Measurements from ENCODE around the gene SCAF4.

The SCAF4 gene

DNA sequence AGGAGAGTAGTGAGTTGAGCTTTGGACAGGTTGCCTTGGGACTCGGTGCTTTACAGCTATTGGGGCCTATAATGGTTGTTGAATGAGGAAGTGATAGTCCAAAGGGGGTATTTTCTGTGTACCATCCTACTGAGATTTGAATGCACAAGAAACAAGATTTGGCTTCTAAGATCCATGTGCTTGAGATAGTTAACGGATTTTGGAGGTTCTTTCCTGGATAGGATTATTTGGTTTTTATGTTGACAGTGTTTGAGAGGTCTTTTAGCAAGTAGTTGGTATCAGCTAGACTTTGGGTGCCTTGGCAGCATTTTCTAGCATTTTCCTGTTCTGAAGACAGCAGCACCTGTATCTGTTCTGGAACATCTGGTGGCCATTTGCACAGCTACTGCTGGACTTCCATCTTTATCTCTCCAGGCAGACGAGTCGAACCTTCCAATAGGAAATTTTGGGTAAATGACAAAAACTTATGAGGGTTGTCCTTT is 3.6 kb upstream of the SCAF4 start:
- no peak for DNase-seq

GRCh38 chr21:31733551-31734149 is 1.7 kb upstream of the SCAF4 start:
- no peak for DNase-seq

GRCh38 chr21:31732597-31733550 is 956 bp upstream of the SCAF4 start:
- peak; percentile 8 for DNase-seq

GRCh38 chr21:31731056-31731856 is 662 bp downstream of the SCAF4 start:
- peak; percentile 58 for DNase-seq

- no peak for DNase-seq
Observed at GRCh38 chr21:31730712-31731055, 1.2 kb downstream of the SCAF4 start.

DNA sequence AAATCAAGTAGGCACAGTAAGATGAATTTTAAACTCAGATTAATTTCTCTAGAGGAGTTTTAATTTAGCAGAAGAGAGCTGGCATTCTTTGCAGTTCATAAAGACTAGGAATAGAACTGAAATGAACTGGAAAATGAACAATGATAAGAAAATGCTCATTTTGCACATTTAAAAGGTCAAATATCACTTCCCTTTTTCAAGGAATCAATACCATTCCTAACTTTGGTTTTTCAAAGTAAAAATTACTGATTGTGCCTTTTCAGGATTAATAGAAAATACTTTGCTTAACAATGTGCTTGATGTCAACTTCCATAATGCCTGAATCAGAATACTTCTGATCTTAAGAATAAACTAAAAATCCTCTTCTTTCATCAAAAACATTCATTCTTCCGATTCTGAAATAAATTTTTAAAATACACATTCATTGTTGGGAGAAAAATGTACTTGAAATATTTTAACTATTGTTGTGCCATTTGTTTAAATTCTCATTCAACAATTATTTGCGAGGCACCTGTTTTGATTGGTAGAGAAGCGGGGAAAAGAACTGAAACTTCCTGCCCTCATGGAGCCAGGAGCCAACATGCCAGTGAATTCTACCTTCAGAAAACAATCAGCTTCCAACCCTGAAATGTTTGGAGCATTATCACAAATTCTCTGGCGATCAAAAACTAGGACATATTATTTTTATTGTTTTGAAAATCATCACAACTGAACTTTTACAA is 2.1 kb downstream of the SCAF4 start:
- no peak for DNase-seq

DNA sequence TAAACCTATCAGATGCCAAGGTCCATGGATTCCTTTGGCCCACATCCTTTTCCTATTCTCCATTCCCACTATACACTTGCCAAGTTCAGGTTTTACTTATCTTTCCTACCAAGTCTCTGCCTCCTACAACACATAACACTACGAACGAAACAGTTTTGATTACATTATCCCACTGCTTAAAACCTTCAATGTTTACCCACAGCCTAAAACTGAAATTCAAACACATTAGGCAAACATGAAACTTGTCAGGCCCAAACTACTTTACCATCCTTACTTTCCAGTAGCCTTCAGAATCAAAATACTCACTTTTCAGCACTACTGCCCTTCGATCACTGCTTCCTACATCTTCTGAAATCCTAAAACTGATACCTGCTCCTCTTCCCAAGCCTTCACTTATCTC is 3.0 kb downstream of the SCAF4 start:
- no peak for DNase-seq

DNA sequence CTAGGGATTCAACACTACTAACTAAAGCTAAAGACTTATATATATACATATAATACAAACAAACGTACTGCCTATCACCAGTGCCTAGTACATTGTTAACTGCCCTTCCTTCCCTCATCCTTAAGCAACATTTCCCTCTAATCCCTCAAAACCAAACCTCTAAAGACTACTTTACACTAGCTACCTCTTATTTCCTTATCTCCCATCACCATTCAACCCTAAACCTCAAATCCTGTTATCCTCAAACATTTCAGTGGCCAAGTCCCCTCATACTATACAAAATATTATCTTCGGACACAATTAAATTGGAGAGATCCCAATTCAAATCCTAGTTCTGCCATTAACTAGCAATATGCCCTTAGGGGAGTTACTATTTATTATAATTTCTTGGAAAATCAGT is 3.7 kb downstream of the SCAF4 start:
- DNase-seq, result no peak

GRCh38 chr21:31727181-31727580 is 4.7 kb downstream of the SCAF4 start:
- no peak for DNase-seq

GRCh38 chr21:31726407-31726806 is 5.5 kb downstream of the SCAF4 start:
- DNase-seq, result no peak

DNA sequence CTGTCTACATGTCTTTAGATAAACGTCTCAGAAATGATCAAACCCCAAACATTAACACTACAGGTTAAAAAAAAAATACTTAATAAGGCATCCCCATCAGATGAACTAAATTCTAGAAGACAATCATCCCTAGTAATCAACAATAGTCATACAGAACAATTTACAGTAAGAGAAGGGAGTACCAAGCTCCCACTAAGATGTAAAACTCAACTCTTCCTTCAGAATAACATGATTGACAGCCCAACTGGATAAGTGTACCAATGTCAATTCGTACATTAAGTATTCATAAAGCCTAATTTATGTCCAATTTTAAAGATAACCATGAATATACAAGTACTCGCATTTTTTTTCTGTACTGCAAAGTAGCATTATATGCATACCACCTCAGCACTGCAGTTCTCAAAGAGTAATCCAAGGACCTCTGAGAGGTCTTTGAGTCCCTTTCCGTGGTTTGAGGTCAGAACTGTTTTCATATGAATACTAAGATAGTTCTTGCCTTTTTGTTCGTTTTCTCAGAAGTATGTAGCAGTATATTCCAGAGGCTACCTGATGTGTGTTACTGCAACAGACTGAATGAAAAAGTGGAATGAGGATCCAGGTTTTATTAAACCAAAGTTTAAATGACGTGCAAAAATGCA is 6.6 kb downstream of the SCAF4 start:
- no peak for DNase-seq

- DNase-seq, result no peak
Observed at GRCh38 chr21:31724552-31724951, 7.4 kb downstream of the SCAF4 start.

GRCh38 chr21:31721381-31721780 is 10.5 kb downstream of the SCAF4 start:
- no peak for DNase-seq

GRCh38 chr21:31720739-31721138 is 11.2 kb downstream of the SCAF4 start:
- DNase-seq, result no peak

DNA sequence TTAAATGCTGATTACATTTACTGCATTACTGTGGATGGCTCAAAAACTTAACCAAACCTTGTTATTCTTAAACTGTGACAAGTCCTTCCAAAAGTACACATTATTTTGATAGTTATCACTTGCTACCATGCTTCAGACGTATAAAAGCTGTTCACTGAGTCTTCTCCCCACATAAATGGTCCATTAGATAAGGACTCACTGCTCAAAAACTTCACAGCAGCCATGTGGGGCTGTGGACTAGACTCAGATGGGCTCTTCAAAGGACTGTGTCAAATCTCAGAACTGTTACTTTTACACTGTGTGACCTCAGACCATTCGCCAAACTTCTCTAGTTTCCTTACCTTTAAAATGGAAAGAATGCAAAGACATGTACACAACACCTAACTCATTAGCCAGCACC is 11.6 kb downstream of the SCAF4 start:
- no peak for DNase-seq

DNA sequence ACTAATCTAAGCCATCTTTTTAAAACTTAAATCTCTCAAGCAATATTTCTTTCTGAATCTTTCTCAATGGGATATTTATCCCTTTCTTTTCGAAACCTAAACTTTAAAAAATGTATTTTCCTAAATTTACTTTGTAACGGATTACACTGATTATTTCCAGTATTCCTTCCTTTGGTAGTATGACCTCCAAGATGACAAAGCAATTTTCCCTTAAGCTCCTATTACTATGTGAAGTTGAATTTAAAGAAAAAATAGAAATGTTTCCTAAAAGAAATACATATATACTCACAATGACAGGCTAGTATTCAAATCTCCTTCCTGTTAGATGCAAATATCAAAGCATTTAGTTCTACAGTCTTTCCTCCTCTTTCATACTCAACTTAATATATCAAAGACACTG is 15.8 kb downstream of the SCAF4 start:
- DNase-seq, result no peak

- no peak for DNase-seq
Observed at GRCh38 chr21:31714741-31715365, 17.1 kb downstream of the SCAF4 start.

DNA sequence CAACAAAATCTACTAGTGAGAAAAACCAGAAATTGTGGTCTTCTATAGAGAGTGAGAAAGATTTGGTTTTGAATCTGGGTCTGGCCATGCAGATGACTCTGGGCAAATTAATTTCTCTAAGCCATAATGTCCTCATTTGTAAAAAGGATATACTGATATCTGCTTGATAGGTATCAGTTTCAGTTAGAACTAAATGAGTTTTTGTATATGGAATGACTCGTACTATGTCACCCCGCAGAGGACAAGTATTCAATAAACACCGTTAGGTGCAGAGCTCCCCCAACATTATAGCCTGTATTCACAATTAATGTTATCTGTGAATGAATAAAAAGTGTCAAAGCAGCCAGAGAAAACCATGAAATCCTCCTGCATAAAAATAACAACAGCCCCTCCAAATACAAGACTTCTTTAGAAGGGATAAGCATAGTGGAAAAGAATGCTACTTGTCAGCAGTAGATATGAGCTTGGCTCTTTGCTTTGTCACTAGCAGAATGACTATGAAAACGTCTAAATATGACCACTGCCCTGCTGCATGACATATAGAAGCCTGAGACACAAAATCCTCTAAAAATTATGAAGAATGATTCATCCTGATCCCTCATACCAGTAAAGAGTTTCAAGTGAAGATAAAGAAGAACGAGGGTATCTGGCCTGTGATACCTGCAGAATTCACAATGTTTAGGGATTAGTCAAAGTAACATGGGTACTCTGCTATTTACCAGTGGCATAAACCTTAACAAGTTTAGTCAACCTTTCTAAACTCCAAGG is 17.8 kb downstream of the SCAF4 start:
- no peak for DNase-seq

GRCh38 chr21:31713115-31713514 is 18.8 kb downstream of the SCAF4 start:
- no peak for DNase-seq

GRCh38 chr21:31711745-31712285 is 20.1 kb downstream of the SCAF4 start:
- DNase-seq, result no peak

- DNase-seq, result no peak
Observed at GRCh38 chr21:31711326-31711725, 20.6 kb downstream of the SCAF4 start.

Data from CD4-positive, alpha-beta T cell treated with Interleukin-12 subunit alpha and Interleukin-12 subunit beta, for 1 hour (primary cell).